ENCODE data around the gene FGF14. TPM values are rescaled to one million over a fixed set of nuclear protein-coding genes. Genes with fewer than 3 reads are reported as not detected.

The FGF14 gene
- total and polyA plus RNA-seq, 4 donors: 19.3 to 59.7 (median 38.0) TPM

DNA sequence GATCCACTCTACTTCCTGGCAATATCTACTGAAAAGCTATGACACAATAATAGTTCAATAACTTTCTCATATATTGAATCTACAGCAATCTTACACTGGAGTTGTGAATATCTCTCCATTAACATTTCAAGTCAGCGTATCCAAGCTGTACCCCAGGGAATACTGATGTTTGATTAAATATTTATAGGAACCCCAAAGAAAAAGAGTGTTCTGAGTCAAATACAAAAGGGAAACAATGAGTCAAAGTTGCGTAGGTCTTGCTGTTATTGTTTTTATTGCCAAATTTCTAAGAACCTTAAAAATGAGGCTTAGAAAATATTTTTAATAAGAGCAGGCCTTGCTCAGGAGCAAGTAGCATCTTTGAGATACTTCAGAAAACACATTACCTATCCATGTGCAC is 415.5 kb downstream of the FGF14 start:
- Histone ChIP-seq H3K27me3 (ENCODE audit: control insufficient read depth, insufficient read depth, low read length) (no peaks in the 10 kb centered on the region), H3K9me3 (ENCODE audit: control insufficient read depth, insufficient read depth, low read length) (no peaks in the 10 kb centered on the region), H3K36me3 (ENCODE audit: control insufficient read depth, insufficient read depth, low read length) (no peaks in the 10 kb centered on the region), H3K4me3 (ENCODE audit: low read depth, low read length) (no peak overlapping the region), H3K27ac (ENCODE audit: low read depth, low read length) (no peak overlapping the region), H3K4me1 (ENCODE audit: control insufficient read depth, insufficient read depth, low read length) (no peaks in the 10 kb centered on the region)
- no CpG with 5 or more reads among the region's 2 CpGs for WGBS (ENCODE audit: insufficient coverage)
- no peak for DNase-seq (ENCODE audit: low read depth in 4 of 6, low spot score in 6 of 6)

DNA sequence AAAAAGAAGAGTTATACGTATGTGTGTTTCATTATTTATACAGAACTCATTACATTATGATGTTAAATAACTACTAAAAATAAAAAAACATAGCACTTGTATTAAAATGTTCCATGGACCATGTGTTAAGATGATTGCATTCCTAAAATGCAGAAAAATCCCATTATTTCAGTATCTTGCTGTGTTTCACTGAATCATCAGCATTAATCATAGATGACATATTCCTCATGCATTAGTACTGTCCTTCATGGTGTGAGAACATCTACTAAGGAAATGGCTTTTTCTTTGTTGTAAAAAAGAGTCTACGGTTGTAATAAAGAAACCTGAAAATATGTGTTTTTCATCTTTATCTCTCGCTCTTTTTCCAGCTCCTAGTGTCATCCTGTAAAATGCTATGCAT is 416.5 kb downstream of the FGF14 start:
- no peaks in the 10 kb centered on the region for H3K4me1 ChIP-seq (ENCODE audit: control insufficient read depth, insufficient read depth, low read length)
- H3K27ac ChIP-seq (ENCODE audit: low read depth, low read length): no peak overlapping the region
- peak in 1 of 6 donors; percentile 69 for DNase-seq (ENCODE audit: low read depth in 4 of 6, low spot score in 6 of 6)
- H3K4me3 ChIP-seq (ENCODE audit: low read depth, low read length): no peak overlapping the region
- no peaks in the 10 kb centered on the region for H3K9me3 ChIP-seq (ENCODE audit: control insufficient read depth, insufficient read depth, low read length)
- no CpG with 5 or more reads among the region's 3 CpGs for WGBS (ENCODE audit: insufficient coverage)
- no peaks in the 10 kb centered on the region for H3K36me3 ChIP-seq (ENCODE audit: control insufficient read depth, insufficient read depth, low read length)
- no peaks in the 10 kb centered on the region for H3K27me3 ChIP-seq (ENCODE audit: control insufficient read depth, insufficient read depth, low read length)

DNA sequence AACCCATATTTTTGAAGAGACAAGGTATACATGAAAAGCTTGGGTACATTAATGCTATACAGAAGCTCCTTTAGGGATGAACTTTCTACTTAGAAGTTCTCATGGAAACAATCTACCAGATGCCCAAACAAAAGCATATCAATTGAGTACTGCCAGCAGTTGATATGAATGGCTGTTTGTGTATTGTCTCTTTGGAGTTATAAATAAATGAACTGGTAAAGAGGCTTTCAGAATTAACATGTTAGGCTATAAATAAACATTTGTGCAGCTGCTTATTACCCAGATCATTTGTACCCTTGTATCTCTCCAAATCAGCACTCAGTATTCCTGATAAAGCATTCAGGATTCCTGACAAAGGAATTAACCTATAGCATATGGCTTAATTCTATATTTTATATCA is 418.9 kb downstream of the FGF14 start:
- H3K4me1 ChIP-seq (ENCODE audit: control insufficient read depth, insufficient read depth, low read length): no peaks in the 10 kb centered on the region
- no peak overlapping the region for H3K4me3 ChIP-seq (ENCODE audit: low read depth, low read length)
- peak in 1 of 6 donors; percentile 18 for DNase-seq (ENCODE audit: low read depth in 4 of 6, low spot score in 6 of 6)
- H3K27ac ChIP-seq (ENCODE audit: low read depth, low read length): no peak overlapping the region
- H3K9me3 ChIP-seq (ENCODE audit: control insufficient read depth, insufficient read depth, low read length): no peaks in the 10 kb centered on the region
- no peaks in the 10 kb centered on the region for H3K27me3 ChIP-seq (ENCODE audit: control insufficient read depth, insufficient read depth, low read length)
- H3K36me3 ChIP-seq (ENCODE audit: control insufficient read depth, insufficient read depth, low read length): no peaks in the 10 kb centered on the region

DNA sequence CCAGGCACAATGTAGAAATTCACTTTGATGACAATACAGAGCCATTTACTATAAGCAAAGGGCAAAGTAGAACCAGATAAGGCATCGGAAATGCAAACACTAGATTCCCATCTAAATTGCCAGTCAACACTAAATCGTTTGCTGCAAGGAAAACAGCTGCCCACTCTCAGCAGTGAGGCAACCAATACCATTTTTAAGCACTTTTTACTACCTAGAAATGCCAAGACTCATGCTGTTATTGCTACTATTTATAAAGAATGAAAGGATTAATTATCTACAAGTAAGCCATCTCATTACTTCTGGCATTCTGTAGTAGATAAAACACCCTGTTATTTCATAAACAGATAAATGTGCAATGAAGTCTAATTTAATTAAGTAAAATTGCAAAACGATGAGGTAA is 422.0 kb downstream of the FGF14 start:
- H3K36me3 ChIP-seq (ENCODE audit: control insufficient read depth, insufficient read depth, low read length): no peaks in the 10 kb centered on the region
- H3K27me3 ChIP-seq (ENCODE audit: control insufficient read depth, insufficient read depth, low read length): no peaks in the 10 kb centered on the region
- no peak overlapping the region for H3K27ac ChIP-seq (ENCODE audit: low read depth, low read length)
- DNase-seq (ENCODE audit: low read depth in 4 of 6, low spot score in 6 of 6): peak in 1 of 6 donors; percentile 85
- H3K4me1 ChIP-seq (ENCODE audit: control insufficient read depth, insufficient read depth, low read length): no peaks in the 10 kb centered on the region
- no peaks in the 10 kb centered on the region for H3K9me3 ChIP-seq (ENCODE audit: control insufficient read depth, insufficient read depth, low read length)
- no peak overlapping the region for H3K4me3 ChIP-seq (ENCODE audit: low read depth, low read length)
- 31% methylated on average over 2 of the region's 3 CpGs for WGBS (ENCODE audit: insufficient coverage)

DNA sequence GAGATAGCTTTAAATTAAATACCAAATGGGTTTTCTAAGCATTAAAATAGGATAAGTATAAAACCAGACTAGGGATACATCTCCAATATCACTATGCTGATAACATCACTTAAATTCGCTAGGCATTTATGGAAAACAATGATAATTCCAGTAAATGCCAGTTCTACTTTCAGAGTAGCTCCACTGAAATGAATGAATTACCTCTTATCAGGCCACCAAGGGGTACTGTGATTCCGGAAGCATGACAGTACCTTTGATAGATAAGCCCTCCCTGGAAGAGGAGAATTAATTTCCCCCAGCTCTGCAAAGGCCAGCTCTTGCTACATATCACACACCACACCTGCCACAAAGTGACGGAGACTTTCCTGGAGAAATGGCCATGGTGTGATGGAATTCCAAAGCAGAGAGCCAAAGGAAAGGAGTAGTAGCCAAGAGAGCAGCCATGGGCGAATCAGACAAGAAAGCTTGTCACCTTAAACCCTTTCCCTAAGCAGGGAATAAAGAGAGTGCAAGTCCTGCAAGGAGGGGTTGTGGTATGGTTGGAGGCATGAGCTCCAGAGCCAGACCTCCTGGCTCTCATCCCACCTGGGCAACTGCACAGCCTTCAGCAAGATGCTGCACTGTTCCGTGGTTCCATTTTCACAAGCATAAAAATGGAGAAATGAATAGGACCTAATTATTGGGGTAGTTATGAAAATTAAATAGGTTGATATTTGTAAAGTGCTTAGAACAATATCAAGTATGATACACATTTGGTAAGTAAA is 423.1 kb downstream of the FGF14 start:
- Histone ChIP-seq H3K27me3 (ENCODE audit: control insufficient read depth, insufficient read depth, low read length) (no peaks in the 10 kb centered on the region), H3K27ac (ENCODE audit: low read depth, low read length) (no peak overlapping the region), H3K4me3 (ENCODE audit: low read depth, low read length) (no peak overlapping the region), H3K4me1 (ENCODE audit: control insufficient read depth, insufficient read depth, low read length) (no peaks in the 10 kb centered on the region), H3K9me3 (ENCODE audit: control insufficient read depth, insufficient read depth, low read length) (no peaks in the 10 kb centered on the region), H3K36me3 (ENCODE audit: control insufficient read depth, insufficient read depth, low read length) (no peaks in the 10 kb centered on the region)
- 100% methylated on average over 1 of the region's 5 CpGs for WGBS (ENCODE audit: insufficient coverage)
- peak in 1 of 6 donors; percentile 60 for DNase-seq (ENCODE audit: low read depth in 4 of 6, low spot score in 6 of 6)

DNA sequence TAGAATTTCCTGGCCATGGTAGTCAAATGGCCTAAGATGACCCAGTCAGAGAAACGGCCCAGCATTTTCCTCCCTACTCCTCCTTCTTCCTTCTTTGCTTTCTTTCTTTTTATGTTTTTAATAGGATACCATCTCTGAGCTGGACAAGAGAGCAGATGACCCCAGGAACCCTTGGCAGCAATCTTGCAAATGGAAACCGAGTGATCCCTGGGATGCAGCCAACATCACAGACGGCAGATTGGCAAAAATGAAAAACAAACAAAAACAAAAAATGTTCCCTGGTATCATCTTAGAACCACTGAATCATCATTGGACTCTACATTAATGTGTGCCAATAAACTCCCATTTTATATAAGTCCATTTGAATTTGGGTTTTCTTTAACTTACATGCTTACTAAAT is 424.4 kb downstream of the FGF14 start:
- 73% methylated on average over 2 of the region's 3 CpGs for WGBS (ENCODE audit: insufficient coverage)
- Histone ChIP-seq H3K4me3 (ENCODE audit: low read depth, low read length) (no peak overlapping the region), H3K27me3 (ENCODE audit: control insufficient read depth, insufficient read depth, low read length) (no peaks in the 10 kb centered on the region), H3K36me3 (ENCODE audit: control insufficient read depth, insufficient read depth, low read length) (no peaks in the 10 kb centered on the region), H3K9me3 (ENCODE audit: control insufficient read depth, insufficient read depth, low read length) (no peaks in the 10 kb centered on the region), H3K4me1 (ENCODE audit: control insufficient read depth, insufficient read depth, low read length) (no peaks in the 10 kb centered on the region), H3K27ac (ENCODE audit: low read depth, low read length) (no peak overlapping the region)
- peak in 1 of 6 donors; percentile 9 for DNase-seq (ENCODE audit: low read depth in 4 of 6, low spot score in 6 of 6)

DNA sequence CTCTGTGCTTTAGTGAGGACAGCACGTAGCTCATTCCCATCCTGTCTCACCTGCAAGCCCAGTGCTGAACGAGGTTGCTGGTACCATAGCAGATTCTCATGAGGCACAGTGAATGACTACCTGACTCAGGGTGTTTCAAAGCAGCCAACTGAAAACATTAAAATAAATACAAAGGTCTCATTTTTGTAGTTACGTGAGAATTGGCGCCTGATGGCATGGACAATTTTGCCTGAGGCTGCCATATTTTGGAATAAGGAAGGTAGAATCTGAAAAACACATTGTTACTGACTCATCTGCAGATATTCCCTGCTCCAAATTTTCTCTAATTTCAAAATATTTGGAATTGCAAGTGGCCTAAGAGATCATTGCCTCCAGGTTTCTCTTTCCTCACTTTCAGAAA is 429.7 kb downstream of the FGF14 start:
- Histone ChIP-seq H3K4me1 (ENCODE audit: control insufficient read depth, insufficient read depth, low read length) (no peaks in the 10 kb centered on the region), H3K36me3 (ENCODE audit: control insufficient read depth, insufficient read depth, low read length) (no peaks in the 10 kb centered on the region), H3K27ac (ENCODE audit: low read depth, low read length) (no peak overlapping the region), H3K27me3 (ENCODE audit: control insufficient read depth, insufficient read depth, low read length) (no peaks in the 10 kb centered on the region), H3K9me3 (ENCODE audit: control insufficient read depth, insufficient read depth, low read length) (no peaks in the 10 kb centered on the region), H3K4me3 (ENCODE audit: low read depth, low read length) (no peak overlapping the region)
- 83% methylated on average over 2 of the region's 4 CpGs for WGBS (ENCODE audit: insufficient coverage)
- DNase-seq (ENCODE audit: low read depth in 4 of 6, low spot score in 6 of 6): no peak

DNA sequence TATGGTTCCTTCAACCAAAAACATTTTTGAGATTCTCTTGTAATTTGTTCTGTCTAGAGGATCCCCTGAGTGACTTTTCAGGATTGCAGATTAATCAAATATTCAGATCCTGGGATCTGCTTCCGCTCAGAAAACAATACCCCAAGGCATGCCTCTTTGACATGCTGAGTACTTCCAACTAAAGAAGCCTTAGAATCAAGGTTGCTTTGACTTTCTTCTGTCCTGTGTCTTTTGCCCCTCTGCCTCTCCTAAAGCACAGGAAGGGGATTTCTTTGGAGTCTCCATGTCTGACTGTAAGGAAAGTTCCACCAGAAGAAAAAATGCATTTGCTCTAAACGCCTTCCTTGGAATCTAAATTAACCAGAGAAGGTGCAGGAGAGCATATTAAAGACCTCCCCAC is 431.5 kb downstream of the FGF14 start:
- 29% methylated on average over 1 of the region's 2 CpGs for WGBS (ENCODE audit: insufficient coverage)

DNA sequence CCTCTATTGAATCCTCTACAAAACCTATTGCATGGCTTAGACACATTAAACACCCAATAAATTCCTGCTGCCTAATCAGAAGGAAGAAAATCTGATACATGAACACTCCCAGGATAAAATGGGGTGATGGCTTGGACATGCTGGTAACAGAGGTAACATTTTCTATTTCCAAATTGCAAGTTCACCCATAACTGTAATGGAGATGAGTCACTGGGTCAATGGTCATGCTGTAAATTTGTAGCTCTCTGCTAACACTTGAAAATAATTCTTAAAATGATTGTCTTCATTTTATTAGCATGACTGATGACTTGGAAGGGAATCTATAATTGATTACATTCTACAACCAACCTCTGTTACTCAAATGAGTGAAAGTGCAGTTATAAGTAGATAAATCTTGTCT is 434.1 kb downstream of the FGF14 start:
- Histone ChIP-seq H3K27ac (ENCODE audit: low read depth, low read length) (no peak overlapping the region), H3K4me1 (ENCODE audit: control insufficient read depth, insufficient read depth, low read length) (no peaks in the 10 kb centered on the region), H3K9me3 (ENCODE audit: control insufficient read depth, insufficient read depth, low read length) (no peaks in the 10 kb centered on the region), H3K27me3 (ENCODE audit: control insufficient read depth, insufficient read depth, low read length) (no peaks in the 10 kb centered on the region), H3K36me3 (ENCODE audit: control insufficient read depth, insufficient read depth, low read length) (no peaks in the 10 kb centered on the region), H3K4me3 (ENCODE audit: low read depth, low read length) (no peak overlapping the region)
- DNase-seq (ENCODE audit: low read depth in 4 of 6, low spot score in 6 of 6): no peak

More for the DNA sequence above, 431.5 kb downstream of the FGF14 start:
- DNase-seq (ENCODE audit: low read depth in 4 of 6, low spot score in 6 of 6): no peak
- Histone ChIP-seq H3K27me3 (ENCODE audit: control insufficient read depth, insufficient read depth, low read length) (no peaks in the 10 kb centered on the region), H3K36me3 (ENCODE audit: control insufficient read depth, insufficient read depth, low read length) (no peaks in the 10 kb centered on the region), H3K9me3 (ENCODE audit: control insufficient read depth, insufficient read depth, low read length) (no peaks in the 10 kb centered on the region), H3K27ac (ENCODE audit: low read depth, low read length) (no peak overlapping the region), H3K4me1 (ENCODE audit: control insufficient read depth, insufficient read depth, low read length) (no peaks in the 10 kb centered on the region), H3K4me3 (ENCODE audit: low read depth, low read length) (no peak overlapping the region)

DNA sequence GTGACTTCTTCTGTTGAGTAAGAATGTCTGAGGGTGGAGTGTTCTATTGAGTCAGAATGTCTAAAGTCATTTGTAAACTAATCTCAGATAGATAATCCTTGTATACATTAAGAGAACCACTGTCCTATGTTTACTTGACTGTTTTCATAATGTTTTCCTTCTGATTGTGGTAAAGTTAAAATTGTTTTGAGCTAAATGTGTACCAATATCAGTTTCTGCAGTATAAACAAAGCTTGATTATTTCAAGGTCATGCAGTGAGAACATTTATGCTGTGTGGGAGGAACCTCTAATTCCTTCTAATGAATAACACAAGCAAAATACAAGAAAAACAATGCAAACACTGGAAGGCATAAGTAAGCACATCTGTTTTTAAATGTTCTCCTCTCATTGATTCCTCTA is 434.6 kb downstream of the FGF14 start:
- DNase-seq (ENCODE audit: low read depth in 4 of 6, low spot score in 6 of 6): no peak
- Histone ChIP-seq H3K36me3 (ENCODE audit: control insufficient read depth, insufficient read depth, low read length) (no peaks in the 10 kb centered on the region), H3K4me3 (ENCODE audit: low read depth, low read length) (no peak overlapping the region), H3K9me3 (ENCODE audit: control insufficient read depth, insufficient read depth, low read length) (no peaks in the 10 kb centered on the region), H3K27me3 (ENCODE audit: control insufficient read depth, insufficient read depth, low read length) (no peaks in the 10 kb centered on the region), H3K4me1 (ENCODE audit: control insufficient read depth, insufficient read depth, low read length) (no peaks in the 10 kb centered on the region), H3K27ac (ENCODE audit: low read depth, low read length) (no peak overlapping the region)

All from spinal cord (tissue), 10 donors.